Measurements from ENCODE around the gene IFTAP. TPM values are rescaled to one million over a fixed set of nuclear protein-coding genes. Genes with fewer than 3 reads are reported as not detected.

Gene IFTAP
- total RNA-seq, 1 donor from 2014 or later: 31.2 TPM

GRCh38 chr11:36564376-36565030, 29.8 kb upstream of the IFTAP start:
- peak; percentile 39 for TF ChIP-seq CTCF (IDR thresholded peaks at IDR 0.05; ENCODE audit: partially characterized antibody, unreplicated experiment)
- H3K4me3 Mint-ChIP-seq (ENCODE audit: unreplicated experiment): peak overlapping the region; percentile 81
- H3K27ac Mint-ChIP-seq (ENCODE audit: unreplicated experiment): no peak overlapping the region
- no peaks in the 10 kb centered on the region for H3K36me3 Mint-ChIP-seq (ENCODE audit: unreplicated experiment)
- peaks cover 9% of the 10 kb centered on the region for H3K4me1 Mint-ChIP-seq (ENCODE audit: low read depth, unreplicated experiment)
- DNase-seq: peak; percentile 51
- peaks cover 8% of the 10 kb centered on the region for H3K27me3 Mint-ChIP-seq (ENCODE audit: unreplicated experiment)
- peaks cover 2% of the 10 kb centered on the region for H3K9me3 Mint-ChIP-seq (ENCODE audit: unreplicated experiment)

- peaks cover 8% of the 10 kb centered on the region for H3K27me3 Mint-ChIP-seq (ENCODE audit: unreplicated experiment)
- DNase-seq: no peak
- H3K4me3 Mint-ChIP-seq (ENCODE audit: unreplicated experiment): no peak overlapping the region
- H3K27ac Mint-ChIP-seq (ENCODE audit: unreplicated experiment): no peak overlapping the region
- no peaks in the 10 kb centered on the region for H3K36me3 Mint-ChIP-seq (ENCODE audit: unreplicated experiment)
- H3K4me1 Mint-ChIP-seq (ENCODE audit: low read depth, unreplicated experiment): peaks cover 9% of the 10 kb centered on the region
- TF ChIP-seq CTCF (IDR thresholded peaks at IDR 0.05; ENCODE audit: partially characterized antibody, unreplicated experiment): no peak
- peaks cover 2% of the 10 kb centered on the region for H3K9me3 Mint-ChIP-seq (ENCODE audit: unreplicated experiment)
Observed at GRCh38 chr11:36565031-36565610, 29.2 kb upstream of the IFTAP start.

GRCh38 chr11:36566407-36567053, 27.8 kb upstream of the IFTAP start:
- Mint-ChIP-seq H3K27ac (ENCODE audit: unreplicated experiment) (no peak overlapping the region), H3K9me3 (ENCODE audit: unreplicated experiment) (peaks cover 2% of the 10 kb centered on the region), H3K27me3 (ENCODE audit: unreplicated experiment) (peaks cover 8% of the 10 kb centered on the region), H3K4me3 (ENCODE audit: unreplicated experiment) (no peak overlapping the region), H3K4me1 (ENCODE audit: low read depth, unreplicated experiment) (peaks cover 9% of the 10 kb centered on the region), H3K36me3 (ENCODE audit: unreplicated experiment) (no peaks in the 10 kb centered on the region)
- no peak for TF ChIP-seq CTCF (IDR thresholded peaks at IDR 0.05; ENCODE audit: partially characterized antibody, unreplicated experiment)
- no peak for DNase-seq

- Mint-ChIP-seq H3K4me1 (ENCODE audit: low read depth, unreplicated experiment) (peaks cover 9% of the 10 kb centered on the region), H3K4me3 (ENCODE audit: unreplicated experiment) (no peak within 1 kb of the TSS), H3K36me3 (ENCODE audit: unreplicated experiment) (no peaks in the 10 kb centered on the region), H3K27ac (ENCODE audit: unreplicated experiment) (no peak within 1 kb of the TSS), H3K9me3 (ENCODE audit: unreplicated experiment) (peaks cover 2% of the 10 kb centered on the region), H3K27me3 (ENCODE audit: unreplicated experiment) (peaks cover 8% of the 10 kb centered on the region)
- no peak for TF ChIP-seq CTCF (IDR thresholded peaks at IDR 0.05; ENCODE audit: partially characterized antibody, unreplicated experiment)
- no peak for DNase-seq
Observed at GRCh38 chr11:36567694-36568093, 26.6 kb upstream of the IFTAP start, which contains the start of gene RAG1. Gene RAG1 (plus strand): TSS chr11:36568007. CDS start chr11:36573305, 5,298 bp downstream.

- peaks cover 7% of the 10 kb centered on the region for H3K27me3 Mint-ChIP-seq (ENCODE audit: unreplicated experiment)
Observed at GRCh38 chr11:36569095-36569494, 25.2 kb upstream of the IFTAP start.

More at GRCh38 chr11:36569095-36569494, 25.2 kb upstream of the IFTAP start:
- H3K36me3 Mint-ChIP-seq (ENCODE audit: unreplicated experiment): no peaks in the 10 kb centered on the region
- peaks cover 2% of the 10 kb centered on the region for H3K9me3 Mint-ChIP-seq (ENCODE audit: unreplicated experiment)
- H3K4me1 Mint-ChIP-seq (ENCODE audit: low read depth, unreplicated experiment): peaks cover 7% of the 10 kb centered on the region
- no peak overlapping the region for H3K4me3 Mint-ChIP-seq (ENCODE audit: unreplicated experiment)
- no peak for DNase-seq
- H3K27ac Mint-ChIP-seq (ENCODE audit: unreplicated experiment): no peak overlapping the region
- no peak for TF ChIP-seq CTCF (IDR thresholded peaks at IDR 0.05; ENCODE audit: partially characterized antibody, unreplicated experiment)

All from glutamatergic neuron (in vitro differentiated cells).